NCI-H2196 (cell line): ENCODE data around the gene HIRA.

Source experiments
- DNase-seq: peaks from one replicate; lab custom pipeline; 2025; ENCODE audit not compliant: unreplicated experiment; lab: John Stamatoyannopoulos, UW

Gene HIRA

GRCh38 chr22:19410941-19411689, 20.4 kb downstream of the HIRA start:
- DNase-seq: no peak

- no peak for DNase-seq
These were observed 23.6 kb downstream of the HIRA start for GRCh38 chr22:19407649-19408606.

GRCh38 chr22:19406846-19407245, 24.7 kb downstream of the HIRA start:
- no peak for DNase-seq

GRCh38 chr22:19406281-19406811, 25.2 kb downstream of the HIRA start:
- DNase-seq: no peak

GRCh38 chr22:19405652-19406051, 25.9 kb downstream of the HIRA start:
- no peak for DNase-seq

- no peak for DNase-seq
These were observed 26.4 kb downstream of the HIRA start for GRCh38 chr22:19405133-19405532.

DNA sequence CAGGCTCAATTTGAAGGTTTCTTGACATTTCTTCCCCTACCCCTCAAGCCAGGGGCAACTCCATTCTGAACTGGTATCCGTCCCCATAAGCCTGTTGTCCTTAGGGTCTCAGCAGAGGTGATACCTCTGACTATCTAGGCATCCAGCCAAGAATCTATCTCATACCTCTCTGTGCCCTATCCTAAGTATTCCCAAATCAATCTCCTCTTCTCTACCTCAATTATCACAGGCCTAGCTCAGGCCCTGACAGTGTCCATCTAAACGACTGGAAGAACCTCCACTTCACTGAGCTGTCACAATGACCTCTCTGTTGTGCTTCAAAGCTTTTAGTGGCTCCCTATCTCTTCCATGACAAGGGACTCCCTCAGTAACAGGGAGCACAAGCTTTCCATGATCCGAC, 26.9 kb downstream of the HIRA start:
- DNase-seq: no peak

DNA sequence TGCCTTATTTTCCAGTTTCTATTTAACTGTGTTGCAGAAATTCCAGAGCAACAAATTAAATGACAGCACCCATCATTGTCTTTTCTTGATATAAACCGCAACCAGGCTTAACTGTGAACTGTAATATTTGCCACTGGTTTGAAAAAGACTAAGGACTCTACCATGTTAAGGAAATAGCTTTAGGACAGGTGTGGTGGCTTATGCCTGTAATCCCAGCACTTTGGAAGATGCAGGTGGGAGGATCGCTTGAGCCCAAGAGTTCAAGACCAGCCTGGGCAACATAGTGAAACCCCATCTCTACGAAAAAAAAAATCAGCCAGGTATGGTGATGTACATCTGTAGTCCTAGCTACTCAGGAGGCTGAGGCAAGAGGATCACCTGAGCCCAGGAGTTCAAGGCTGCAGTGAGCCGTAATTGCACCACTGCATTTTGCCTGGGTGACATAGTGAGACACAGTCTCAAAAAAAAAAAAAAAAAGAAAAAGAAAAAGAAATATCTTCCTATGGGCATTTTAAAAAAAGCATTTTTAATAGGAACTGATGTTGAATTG, 28.8 kb downstream of the HIRA start:
- DNase-seq: no peak

GRCh38 chr22:19401483-19401882, 30.1 kb downstream of the HIRA start:
- DNase-seq: no peak

DNA sequence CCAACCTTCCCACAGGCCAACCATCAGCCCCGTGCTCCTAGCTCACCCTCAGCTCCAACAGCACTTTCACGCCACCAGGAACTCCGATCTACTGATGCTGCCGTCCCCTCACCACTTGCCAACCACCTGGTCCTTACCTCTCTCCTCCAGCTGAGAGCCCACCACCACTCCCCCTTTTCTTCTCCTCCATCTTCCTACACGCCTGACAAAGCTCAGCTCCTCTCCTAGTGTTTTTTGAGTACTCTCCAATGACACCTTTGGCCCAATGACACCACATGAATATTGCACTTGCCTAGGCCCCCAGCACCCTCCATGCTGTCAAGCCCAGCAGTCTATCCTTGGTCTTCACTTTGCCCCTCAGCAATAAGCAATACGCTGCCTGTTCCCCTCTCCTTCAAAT, 30.7 kb downstream of the HIRA start:
- no peak for DNase-seq

DNA sequence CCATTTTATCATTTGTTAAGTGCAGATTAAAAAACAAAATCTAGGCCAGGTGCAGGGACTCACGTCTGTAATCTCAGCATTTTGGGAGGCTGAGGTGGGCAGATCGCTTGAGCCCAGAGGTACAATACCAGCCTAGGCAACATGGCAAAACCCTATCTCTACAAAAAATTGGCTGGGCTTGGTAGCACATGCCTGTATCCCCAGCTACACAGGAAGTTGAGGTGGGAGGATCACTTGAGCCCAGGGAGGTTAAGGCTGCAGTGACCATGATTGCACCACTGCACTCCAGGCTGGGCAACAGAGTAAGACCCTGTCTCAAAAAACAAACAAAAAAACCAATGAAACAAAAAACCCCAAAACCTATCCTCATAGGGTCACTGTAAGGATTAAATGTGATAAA, 32.9 kb downstream of the HIRA start:
- no peak for DNase-seq

GRCh38 chr22:19398206-19398605, 33.3 kb downstream of the HIRA start:
- no peak for DNase-seq

DNA sequence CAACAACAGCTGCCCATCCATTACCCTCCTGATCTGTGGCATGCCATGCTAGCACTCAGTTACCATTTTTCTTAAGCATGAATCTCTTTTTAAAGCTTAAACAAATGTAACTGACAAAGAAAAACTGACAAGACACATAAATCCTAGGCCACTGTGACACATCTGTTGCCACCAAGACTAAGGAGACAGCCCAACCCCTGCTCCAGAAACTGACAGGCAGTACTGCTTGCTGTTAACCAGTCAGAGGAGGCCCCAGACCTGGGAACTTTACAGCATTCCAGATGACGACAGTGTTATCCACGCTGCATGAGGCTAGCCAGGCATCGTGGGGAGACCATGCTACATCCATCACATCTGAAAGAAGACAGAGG, 33.8 kb downstream of the HIRA start:
- DNase-seq: no peak

DNA sequence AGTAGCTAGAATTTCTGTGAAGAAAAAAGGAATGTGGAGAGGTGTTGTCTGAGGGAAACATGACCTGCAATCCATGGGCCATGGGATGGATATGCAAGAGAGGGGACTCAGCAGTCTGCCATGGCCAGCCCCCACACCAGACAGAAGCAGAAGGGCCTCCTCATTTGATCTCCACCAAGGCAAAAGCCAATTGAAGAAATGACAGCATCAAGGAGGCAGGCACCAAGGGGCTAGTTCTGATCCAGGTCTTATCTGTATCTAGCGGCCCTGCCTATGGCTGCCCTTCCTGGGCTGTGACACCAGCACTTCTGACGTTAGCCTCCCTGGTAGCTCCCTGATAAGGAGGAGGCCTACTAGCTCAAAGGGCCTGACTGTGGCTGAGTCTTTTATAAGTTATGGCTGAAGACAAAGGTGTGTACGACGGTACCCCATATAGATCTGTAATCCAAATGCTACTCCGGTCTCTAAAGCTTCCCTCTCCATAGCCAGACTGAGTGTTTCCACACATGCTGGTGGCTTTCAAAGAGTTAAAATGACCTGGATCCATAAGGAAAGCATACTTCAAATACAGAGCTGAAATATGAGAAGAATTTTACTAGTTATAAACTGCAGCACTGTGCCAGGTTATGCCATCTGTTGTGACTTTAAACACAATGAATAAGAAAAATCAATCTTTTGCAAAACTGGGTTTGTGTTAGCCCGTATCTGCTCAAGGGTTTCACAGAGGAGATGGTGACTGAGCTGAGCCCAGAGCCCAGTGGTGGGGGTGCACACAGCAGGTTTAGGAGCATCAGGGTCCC, 34.4 kb downstream of the HIRA start:
- DNase-seq: no peak

- no peak for DNase-seq
These were observed 35.0 kb downstream of the HIRA start for GRCh38 chr22:19396561-19396933.

DNA sequence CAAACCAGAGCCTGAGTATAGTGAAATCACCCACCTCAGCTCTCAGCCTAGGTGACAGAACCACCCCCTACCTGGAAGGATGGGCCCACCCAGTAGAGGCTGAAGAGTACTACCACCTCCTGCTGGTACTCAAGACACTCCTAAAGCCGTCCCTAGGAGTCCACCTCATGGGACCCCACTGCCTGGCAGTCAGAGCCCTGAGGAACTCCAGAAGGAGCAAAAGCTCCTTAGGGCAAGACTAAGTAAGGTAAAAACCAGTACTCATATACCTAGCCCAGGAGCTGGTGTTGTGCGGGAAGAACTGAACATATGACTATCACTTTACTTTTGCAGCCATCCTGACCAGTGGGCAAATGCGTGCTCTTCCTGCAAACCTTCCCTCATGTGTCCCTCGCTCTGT, 36.3 kb downstream of the HIRA start:
- no peak for DNase-seq

DNA sequence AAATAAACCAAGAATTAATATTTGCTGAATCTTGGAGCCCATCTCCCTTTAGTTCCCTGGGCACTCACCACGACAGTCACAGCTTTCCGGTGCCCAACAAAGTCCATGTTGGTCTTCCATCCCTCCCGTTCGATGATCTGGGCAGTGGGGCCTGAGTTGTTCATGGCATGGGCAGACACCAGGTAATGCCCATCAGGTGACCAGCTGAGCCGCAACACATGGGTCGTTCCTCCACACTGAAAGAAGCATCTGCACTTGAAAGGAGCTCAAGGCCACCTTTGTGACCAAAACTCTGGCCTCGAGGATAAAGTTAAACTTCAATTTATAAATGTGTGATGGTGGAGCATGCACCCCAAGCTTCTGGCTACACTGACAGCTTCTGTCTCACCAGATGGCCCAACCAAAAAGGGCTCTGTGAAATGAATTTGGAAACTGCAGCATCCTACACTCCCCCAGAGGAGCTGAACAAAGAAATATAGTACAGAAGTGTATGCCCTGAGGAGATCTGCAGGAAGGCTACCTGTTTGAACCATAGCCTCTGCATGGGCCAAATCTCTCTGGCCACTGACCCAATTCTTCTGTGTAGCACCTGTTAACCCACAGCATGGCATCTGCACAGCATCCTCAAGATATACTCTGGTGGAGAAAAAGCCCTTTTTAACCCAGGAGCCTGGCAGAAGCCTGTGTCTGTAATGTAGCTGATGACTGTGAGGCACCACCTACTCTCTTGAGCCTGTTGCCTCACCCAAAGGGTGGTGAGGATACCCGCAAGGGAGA, 37.1 kb downstream of the HIRA start:
- DNase-seq: no peak

DNA sequence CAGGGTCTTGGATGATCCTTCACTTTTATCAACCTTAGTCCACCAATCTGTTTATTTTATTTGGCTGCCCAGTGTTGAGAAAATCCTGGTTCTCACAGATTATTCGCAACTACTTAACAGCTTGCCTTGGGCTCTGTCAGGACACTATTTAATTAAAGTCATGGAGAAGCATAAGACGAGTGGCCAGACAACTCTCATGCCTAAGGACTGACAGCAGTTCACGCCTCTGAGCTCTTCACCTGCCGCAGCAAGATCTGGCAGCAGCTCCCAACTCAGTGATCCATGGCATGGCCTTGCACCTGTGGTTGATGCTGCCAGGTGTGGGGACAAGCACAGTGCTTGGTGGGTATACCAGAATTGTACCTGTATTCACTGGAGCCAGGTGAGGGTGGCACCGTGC, 37.8 kb downstream of the HIRA start:
- DNase-seq: peak; percentile 19

DNA sequence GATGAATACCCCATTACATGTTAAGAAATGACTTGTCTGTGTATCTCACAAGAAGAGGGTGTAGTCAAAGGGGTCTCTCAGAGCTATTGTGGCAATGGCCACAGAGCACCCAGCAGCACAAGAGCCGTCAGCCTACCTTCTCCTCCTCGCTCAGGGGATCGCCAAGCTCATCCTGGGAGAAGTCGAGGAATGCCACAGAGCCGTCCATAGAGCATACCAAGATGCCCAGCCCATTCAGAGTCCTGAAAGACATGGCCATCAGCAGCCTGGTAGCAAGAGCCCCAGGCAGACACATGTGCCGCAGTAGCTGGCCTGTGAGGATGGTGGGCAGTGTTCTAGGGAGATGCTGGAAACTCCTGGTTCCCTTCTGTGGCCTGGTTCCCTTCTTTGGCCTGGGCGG, 44.0 kb downstream of the HIRA start:
- no peak for DNase-seq

GRCh38 chr22:19387038-19387437, 44.5 kb downstream of the HIRA start:
- DNase-seq: no peak
